ENCODE measurements around the gene SLC35F6. TPM values are rescaled to one million over a fixed set of nuclear protein-coding genes. Genes with fewer than 3 reads are reported as not detected.
"Not testable (repeated sequence)": the region's sequence is repeated elsewhere in the genome, so short reads cannot be mapped to it uniquely, and the experiment has no call there.

Gene SLC35F6
- polyA plus RNA-seq, 5 donors = 9.2 to 13.7 (median 9.4) TPM

GRCh38 chr2:26729311-26729710, 34.8 kb upstream of the SLC35F6 start:
- no peak for DNase-seq

- DNase-seq = no peak
These were observed 33.3 kb upstream of the SLC35F6 start for GRCh38 chr2:26730549-26731344.

- no peak for DNase-seq
These were observed 32.4 kb upstream of the SLC35F6 start for GRCh38 chr2:26731714-26732113.

- no peak for DNase-seq
These were observed 31.6 kb upstream of the SLC35F6 start for GRCh38 chr2:26732446-26732845.

GRCh38 chr2:26733413-26733812, 30.7 kb upstream of the SLC35F6 start:
- peak in 1 of 2 donors; percentile 51 for DNase-seq

GRCh38 chr2:26735097-26735496, 29.0 kb upstream of the SLC35F6 start:
- DNase-seq = no peak

- DNase-seq = no peak
These were observed 28.0 kb upstream of the SLC35F6 start for GRCh38 chr2:26735883-26736588.

GRCh38 chr2:26737221-26737620, 26.9 kb upstream of the SLC35F6 start:
- no peak for DNase-seq

- DNase-seq = no peak
These were observed 25.6 kb upstream of the SLC35F6 start for GRCh38 chr2:26738481-26738880.

- DNase-seq = no peak
These were observed 24.6 kb upstream of the SLC35F6 start for GRCh38 chr2:26739514-26739913.

- no peak for DNase-seq
These were observed 23.7 kb upstream of the SLC35F6 start for GRCh38 chr2:26740346-26740745.

GRCh38 chr2:26740890-26741302, 23.2 kb upstream of the SLC35F6 start:
- peak; percentile 55 to 58 for DNase-seq

- no peak for DNase-seq
These were observed 21.9 kb upstream of the SLC35F6 start for GRCh38 chr2:26742048-26742770.

- DNase-seq = no peak
These were observed 20.2 kb upstream of the SLC35F6 start for GRCh38 chr2:26743852-26744251.

- no peak for DNase-seq
These were observed 19.1 kb upstream of the SLC35F6 start for GRCh38 chr2:26744953-26745352.

GRCh38 chr2:26745609-26746327, 18.3 kb upstream of the SLC35F6 start:
- peak; percentile 73 to 80 for DNase-seq

GRCh38 chr2:26746934-26747333, 17.1 kb upstream of the SLC35F6 start:
- no peak for DNase-seq

GRCh38 chr2:26749787-26750420, 14.2 kb upstream of the SLC35F6 start:
- DNase-seq = not testable (repeated sequence)

- not testable (repeated sequence) for DNase-seq
These were observed 13.6 kb upstream of the SLC35F6 start for GRCh38 chr2:26750467-26750866.

GRCh38 chr2:26752656-26753055, 11.4 kb upstream of the SLC35F6 start:
- DNase-seq = no peak

- DNase-seq = no peak
These were observed 9.5 kb upstream of the SLC35F6 start for GRCh38 chr2:26754539-26754938.
